WTC11 (cell line): ENCODE results near the gene HNF1B. TPM values are rescaled to one million over a fixed set of nuclear protein-coding genes. Genes with fewer than 3 reads are reported as not detected.

ENCODE experiments used
- ATAC-seq: fragments of 200-7000 bp; cut with Tn5 transposase; 2 replicates; pipeline ENCODE4 v1.10.0; 2021; ENCODE audit warnings: mild to moderate bottlenecking, moderate library complexity
- CTCF ChIA-PET: fragments of 300-600 bp; sonication (Branson Sonifier 250); formaldehyde crosslinking; loops from one replicate; lab custom pipeline; 2021; ENCODE audit warnings: antibody characterized with exemption; lab: Charles Lee
- POLR2A ChIA-PET: fragments of 350-600 bp; sonication (Branson Sonifier 250); formaldehyde crosslinking; loops from one replicate; lab custom pipeline; 2021; ENCODE audit warnings: antibody characterized with exemption; lab: Charles Lee
- DNase-seq: peaks from one replicate; pipeline ENCODE4 v3.0.0; 2021; ENCODE audit warnings: low spot score
- H3K27ac Mint-ChIP-seq: 2 replicates; pipeline ENCODE4 v1.8.0; 2021; ENCODE audit warnings: mixed read lengths
- H3K27me3 Mint-ChIP-seq: 2 replicates; pipeline ENCODE4 v1.8.0; 2021; ENCODE audit warnings: low read depth, mild to moderate bottlenecking, moderate library complexity, mixed read lengths
- H3K36me3 Mint-ChIP-seq: 2 replicates; pipeline ENCODE4 v1.8.0; 2021; ENCODE audit warnings: mixed read lengths
- H3K4me1 Mint-ChIP-seq: 2 replicates; pipeline ENCODE4 v1.8.0; 2022; ENCODE audit warnings: mixed read lengths
- H3K4me3 Mint-ChIP-seq: 2 replicates; pipeline ENCODE4 v1.8.0; 2021; ENCODE audit warnings: mild to moderate bottlenecking, moderate library complexity, mixed read lengths
- H3K9me3 Mint-ChIP-seq: 2 replicates; pipeline ENCODE4 v1.8.0; 2021; ENCODE audit warnings: mixed read lengths
- FOXP1 ChIP-seq: sonication (generic); formaldehyde crosslinking; IDR thresholded peaks from 2 replicates; pipeline ENCODE4 v1.8.0; 2022; ENCODE audit warnings: missing genetic modification reagents, mild to moderate bottlenecking, moderate library complexity, borderline replicate concordance
- GABPB1 ChIP-seq: sonication (generic); formaldehyde crosslinking; IDR thresholded peaks from 2 replicates; pipeline ENCODE4 v1.8.1; 2023; ENCODE audit warnings: mild to moderate bottlenecking, missing genetic modification reagents
- HMGA2 ChIP-seq: fragments of 250-450 bp; sonication (Bioruptor Pico); IDR thresholded peaks from 2 replicates; pipeline ENCODE4 v1.4.0; 2021; ENCODE audit warnings: mild to moderate bottlenecking, moderate library complexity
- KAT7 ChIP-seq: sonication (generic); formaldehyde crosslinking; IDR thresholded peaks from 2 replicates; pipeline ENCODE4 v1.8.1; 2023; ENCODE audit warnings: missing genetic modification reagents, mild to moderate bottlenecking, borderline replicate concordance
- NFATC4 ChIP-seq: fragments of 250-450 bp; sonication (Bioruptor Pico); IDR thresholded peaks from 2 replicates; pipeline ENCODE4 v1.9.0; 2021; ENCODE audit warnings: mild to moderate bottlenecking
- NR1H2 ChIP-seq: sonication (generic); formaldehyde crosslinking; IDR thresholded peaks from 2 replicates; pipeline ENCODE4 v1.9.0; 2021; ENCODE audit warnings: mild to moderate bottlenecking, moderate library complexity, missing genetic modification reagents
- PRRX2 ChIP-seq: fragments of 250-450 bp; sonication (Bioruptor Pico); IDR thresholded peaks from 2 replicates; pipeline ENCODE4 v1.8.0; 2021; ENCODE audit warnings: mild to moderate bottlenecking
- RELA ChIP-seq: sonication (generic); formaldehyde crosslinking; IDR thresholded peaks from 2 replicates; pipeline ENCODE4 v1.8.1; 2022; ENCODE audit warnings: missing genetic modification reagents, mild to moderate bottlenecking, borderline replicate concordance
- SOX15 ChIP-seq: fragments of 250-450 bp; sonication (Bioruptor Pico); IDR thresholded peaks from 2 replicates; pipeline ENCODE4 v1.9.0; 2021; ENCODE audit warnings: mild to moderate bottlenecking
- ZNF416 ChIP-seq: fragments of 250-450 bp; sonication (Bioruptor Pico); IDR thresholded peaks from 2 replicates; pipeline ENCODE4 v1.9.0; 2021; ENCODE audit warnings: mild to moderate bottlenecking, inconsistent platforms
- total RNA-seq: library from RNA; stranded (reverse); gene quantifications from 3 replicates; pipeline ENCODE4 v1.2.3, GENCODE V29; 2021
- TF ChIP-seq, protein P1 (sequence below): sonication (generic); formaldehyde crosslinking; IDR thresholded peaks from 2 replicates; pipeline ENCODE4 v1.8.0; 2023; ENCODE audit warnings: missing genetic modification reagents, mild to moderate bottlenecking, borderline replicate concordance
- TF ChIP-seq, protein P2 (sequence below): sonication (generic); formaldehyde crosslinking; IDR thresholded peaks from 2 replicates; pipeline ENCODE4 v1.8.1; 2022; ENCODE audit warnings: mild to moderate bottlenecking, missing genetic modification reagents, moderate library complexity, borderline replicate concordance
- TF ChIP-seq, protein P3 (sequence below): fragments of 250-450 bp; sonication (Bioruptor Pico); IDR thresholded peaks from 2 replicates; pipeline ENCODE4 v1.9.0; 2021; ENCODE audit warnings: mild to moderate bottlenecking
- TF ChIP-seq, protein P4 (sequence below): sonication (generic); formaldehyde crosslinking; IDR thresholded peaks from 2 replicates; pipeline ENCODE4 v1.8.1; 2023; ENCODE audit warnings: mild to moderate bottlenecking, missing genetic modification reagents, moderate library complexity
- TF ChIP-seq, protein P5 (sequence below): sonication (generic); formaldehyde crosslinking; IDR thresholded peaks from 2 replicates; pipeline ENCODE4 v1.8.0; 2023; ENCODE audit warnings: missing genetic modification reagents
- TF ChIP-seq, protein P6 (sequence below): sonication (generic); formaldehyde crosslinking; IDR thresholded peaks from 2 replicates; pipeline ENCODE4 v1.8.0; 2022; ENCODE audit warnings: mild to moderate bottlenecking, missing genetic modification reagents
- TF ChIP-seq, protein P7 (sequence below): fragments of 250-450 bp; sonication (Bioruptor Pico); IDR thresholded peaks from 2 replicates; pipeline ENCODE4 v1.8.0; 2021; ENCODE audit warnings: mild to moderate bottlenecking
- TF ChIP-seq, protein P8 (sequence below): sonication (generic); formaldehyde crosslinking; IDR thresholded peaks from 2 replicates; pipeline ENCODE4 v1.8.1; 2023; ENCODE audit warnings: mild to moderate bottlenecking, missing genetic modification reagents
- TF ChIP-seq, protein P9 (sequence below): sonication (generic); formaldehyde crosslinking; IDR thresholded peaks from 2 replicates; pipeline ENCODE4 v1.8.1; 2022; ENCODE audit warnings: low read depth, missing genetic modification reagents, borderline replicate concordance
- TF ChIP-seq, protein P10 (sequence below): sonication (generic); formaldehyde crosslinking; IDR thresholded peaks from 2 replicates; pipeline ENCODE4 v1.8.0; 2022; ENCODE audit warnings: mild to moderate bottlenecking, missing genetic modification reagents

Gene HNF1B
- total RNA-seq, 1 experiment from 2014 or later = 0.26 TPM

DNA sequence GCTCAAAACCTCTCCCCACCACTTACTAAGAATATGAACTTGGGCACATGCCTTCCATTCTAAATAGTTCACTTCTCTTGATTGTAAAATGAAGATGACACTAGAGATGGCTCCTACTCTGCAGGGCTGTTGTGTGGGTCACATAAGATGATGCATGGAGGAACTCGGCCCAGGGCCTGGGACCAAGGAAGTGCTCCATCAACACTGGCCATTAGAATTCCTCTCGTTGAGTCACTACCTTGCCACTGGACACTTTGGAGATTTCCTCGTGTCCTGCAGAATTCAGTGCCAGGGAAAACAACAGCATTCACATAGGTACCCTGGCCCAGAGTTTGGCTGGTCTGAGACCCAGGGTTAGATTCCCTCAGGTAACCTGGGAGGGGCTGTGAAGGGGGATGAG is 18.6 kb downstream of the HNF1B start:
- TF ChIP-seq, protein P1, sequence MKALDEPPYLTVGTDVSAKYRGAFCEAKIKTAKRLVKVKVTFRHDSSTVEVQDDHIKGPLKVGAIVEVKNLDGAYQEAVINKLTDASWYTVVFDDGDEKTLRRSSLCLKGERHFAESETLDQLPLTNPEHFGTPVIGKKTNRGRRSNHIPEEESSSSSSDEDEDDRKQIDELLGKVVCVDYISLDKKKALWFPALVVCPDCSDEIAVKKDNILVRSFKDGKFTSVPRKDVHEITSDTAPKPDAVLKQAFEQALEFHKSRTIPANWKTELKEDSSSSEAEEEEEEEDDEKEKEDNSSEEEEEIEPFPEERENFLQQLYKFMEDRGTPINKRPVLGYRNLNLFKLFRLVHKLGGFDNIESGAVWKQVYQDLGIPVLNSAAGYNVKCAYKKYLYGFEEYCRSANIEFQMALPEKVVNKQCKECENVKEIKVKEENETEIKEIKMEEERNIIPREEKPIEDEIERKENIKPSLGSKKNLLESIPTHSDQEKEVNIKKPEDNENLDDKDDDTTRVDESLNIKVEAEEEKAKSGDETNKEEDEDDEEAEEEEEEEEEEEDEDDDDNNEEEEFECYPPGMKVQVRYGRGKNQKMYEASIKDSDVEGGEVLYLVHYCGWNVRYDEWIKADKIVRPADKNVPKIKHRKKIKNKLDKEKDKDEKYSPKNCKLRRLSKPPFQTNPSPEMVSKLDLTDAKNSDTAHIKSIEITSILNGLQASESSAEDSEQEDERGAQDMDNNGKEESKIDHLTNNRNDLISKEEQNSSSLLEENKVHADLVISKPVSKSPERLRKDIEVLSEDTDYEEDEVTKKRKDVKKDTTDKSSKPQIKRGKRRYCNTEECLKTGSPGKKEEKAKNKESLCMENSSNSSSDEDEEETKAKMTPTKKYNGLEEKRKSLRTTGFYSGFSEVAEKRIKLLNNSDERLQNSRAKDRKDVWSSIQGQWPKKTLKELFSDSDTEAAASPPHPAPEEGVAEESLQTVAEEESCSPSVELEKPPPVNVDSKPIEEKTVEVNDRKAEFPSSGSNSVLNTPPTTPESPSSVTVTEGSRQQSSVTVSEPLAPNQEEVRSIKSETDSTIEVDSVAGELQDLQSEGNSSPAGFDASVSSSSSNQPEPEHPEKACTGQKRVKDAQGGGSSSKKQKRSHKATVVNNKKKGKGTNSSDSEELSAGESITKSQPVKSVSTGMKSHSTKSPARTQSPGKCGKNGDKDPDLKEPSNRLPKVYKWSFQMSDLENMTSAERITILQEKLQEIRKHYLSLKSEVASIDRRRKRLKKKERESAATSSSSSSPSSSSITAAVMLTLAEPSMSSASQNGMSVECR (CRISPR knock-in tag) = no peak
- TF ChIP-seq ZNF416 (CRISPR knock-in tag) = no peak
- no peak for TF ChIP-seq KAT7 (CRISPR knock-in tag)
- TF ChIP-seq NR1H2 = no peak
- TF ChIP-seq SOX15 (CRISPR knock-in tag) = no peak
- TF ChIP-seq, protein P2, sequence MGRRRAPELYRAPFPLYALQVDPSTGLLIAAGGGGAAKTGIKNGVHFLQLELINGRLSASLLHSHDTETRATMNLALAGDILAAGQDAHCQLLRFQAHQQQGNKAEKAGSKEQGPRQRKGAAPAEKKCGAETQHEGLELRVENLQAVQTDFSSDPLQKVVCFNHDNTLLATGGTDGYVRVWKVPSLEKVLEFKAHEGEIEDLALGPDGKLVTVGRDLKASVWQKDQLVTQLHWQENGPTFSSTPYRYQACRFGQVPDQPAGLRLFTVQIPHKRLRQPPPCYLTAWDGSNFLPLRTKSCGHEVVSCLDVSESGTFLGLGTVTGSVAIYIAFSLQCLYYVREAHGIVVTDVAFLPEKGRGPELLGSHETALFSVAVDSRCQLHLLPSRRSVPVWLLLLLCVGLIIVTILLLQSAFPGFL (CRISPR knock-in tag) = no peak
- TF ChIP-seq, protein P3, sequence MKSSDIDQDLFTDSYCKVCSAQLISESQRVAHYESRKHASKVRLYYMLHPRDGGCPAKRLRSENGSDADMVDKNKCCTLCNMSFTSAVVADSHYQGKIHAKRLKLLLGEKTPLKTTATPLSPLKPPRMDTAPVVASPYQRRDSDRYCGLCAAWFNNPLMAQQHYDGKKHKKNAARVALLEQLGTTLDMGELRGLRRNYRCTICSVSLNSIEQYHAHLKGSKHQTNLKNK (CRISPR knock-in tag) = no peak
- no peak for TF ChIP-seq PRRX2 (CRISPR knock-in tag)
- TF ChIP-seq, protein P4, sequence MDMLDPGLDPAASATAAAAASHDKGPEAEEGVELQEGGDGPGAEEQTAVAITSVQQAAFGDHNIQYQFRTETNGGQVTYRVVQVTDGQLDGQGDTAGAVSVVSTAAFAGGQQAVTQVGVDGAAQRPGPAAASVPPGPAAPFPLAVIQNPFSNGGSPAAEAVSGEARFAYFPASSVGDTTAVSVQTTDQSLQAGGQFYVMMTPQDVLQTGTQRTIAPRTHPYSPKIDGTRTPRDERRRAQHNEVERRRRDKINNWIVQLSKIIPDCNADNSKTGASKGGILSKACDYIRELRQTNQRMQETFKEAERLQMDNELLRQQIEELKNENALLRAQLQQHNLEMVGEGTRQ = no peak
- TF ChIP-seq, protein P5, sequence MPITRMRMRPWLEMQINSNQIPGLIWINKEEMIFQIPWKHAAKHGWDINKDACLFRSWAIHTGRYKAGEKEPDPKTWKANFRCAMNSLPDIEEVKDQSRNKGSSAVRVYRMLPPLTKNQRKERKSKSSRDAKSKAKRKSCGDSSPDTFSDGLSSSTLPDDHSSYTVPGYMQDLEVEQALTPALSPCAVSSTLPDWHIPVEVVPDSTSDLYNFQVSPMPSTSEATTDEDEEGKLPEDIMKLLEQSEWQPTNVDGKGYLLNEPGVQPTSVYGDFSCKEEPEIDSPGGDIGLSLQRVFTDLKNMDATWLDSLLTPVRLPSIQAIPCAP (CRISPR knock-in tag) = no peak
- TF ChIP-seq FOXP1 = no peak
- TF ChIP-seq, protein P6, sequence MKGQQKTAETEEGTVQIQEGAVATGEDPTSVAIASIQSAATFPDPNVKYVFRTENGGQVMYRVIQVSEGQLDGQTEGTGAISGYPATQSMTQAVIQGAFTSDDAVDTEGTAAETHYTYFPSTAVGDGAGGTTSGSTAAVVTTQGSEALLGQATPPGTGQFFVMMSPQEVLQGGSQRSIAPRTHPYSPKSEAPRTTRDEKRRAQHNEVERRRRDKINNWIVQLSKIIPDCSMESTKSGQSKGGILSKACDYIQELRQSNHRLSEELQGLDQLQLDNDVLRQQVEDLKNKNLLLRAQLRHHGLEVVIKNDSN (CRISPR knock-in tag) = no peak
- no peak for TF ChIP-seq HMGA2 (CRISPR knock-in tag)
- no peak for TF ChIP-seq RELA (CRISPR knock-in tag)
- TF ChIP-seq, protein P7, sequence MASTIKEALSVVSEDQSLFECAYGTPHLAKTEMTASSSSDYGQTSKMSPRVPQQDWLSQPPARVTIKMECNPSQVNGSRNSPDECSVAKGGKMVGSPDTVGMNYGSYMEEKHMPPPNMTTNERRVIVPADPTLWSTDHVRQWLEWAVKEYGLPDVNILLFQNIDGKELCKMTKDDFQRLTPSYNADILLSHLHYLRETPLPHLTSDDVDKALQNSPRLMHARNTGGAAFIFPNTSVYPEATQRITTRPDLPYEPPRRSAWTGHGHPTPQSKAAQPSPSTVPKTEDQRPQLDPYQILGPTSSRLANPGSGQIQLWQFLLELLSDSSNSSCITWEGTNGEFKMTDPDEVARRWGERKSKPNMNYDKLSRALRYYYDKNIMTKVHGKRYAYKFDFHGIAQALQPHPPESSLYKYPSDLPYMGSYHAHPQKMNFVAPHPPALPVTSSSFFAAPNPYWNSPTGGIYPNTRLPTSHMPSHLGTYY (CRISPR knock-in tag) = no peak
- TF ChIP-seq, protein P8, sequence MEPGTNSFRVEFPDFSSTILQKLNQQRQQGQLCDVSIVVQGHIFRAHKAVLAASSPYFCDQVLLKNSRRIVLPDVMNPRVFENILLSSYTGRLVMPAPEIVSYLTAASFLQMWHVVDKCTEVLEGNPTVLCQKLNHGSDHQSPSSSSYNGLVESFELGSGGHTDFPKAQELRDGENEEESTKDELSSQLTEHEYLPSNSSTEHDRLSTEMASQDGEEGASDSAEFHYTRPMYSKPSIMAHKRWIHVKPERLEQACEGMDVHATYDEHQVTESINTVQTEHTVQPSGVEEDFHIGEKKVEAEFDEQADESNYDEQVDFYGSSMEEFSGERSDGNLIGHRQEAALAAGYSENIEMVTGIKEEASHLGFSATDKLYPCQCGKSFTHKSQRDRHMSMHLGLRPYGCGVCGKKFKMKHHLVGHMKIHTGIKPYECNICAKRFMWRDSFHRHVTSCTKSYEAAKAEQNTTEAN = no peak
- TF ChIP-seq, protein P9, sequence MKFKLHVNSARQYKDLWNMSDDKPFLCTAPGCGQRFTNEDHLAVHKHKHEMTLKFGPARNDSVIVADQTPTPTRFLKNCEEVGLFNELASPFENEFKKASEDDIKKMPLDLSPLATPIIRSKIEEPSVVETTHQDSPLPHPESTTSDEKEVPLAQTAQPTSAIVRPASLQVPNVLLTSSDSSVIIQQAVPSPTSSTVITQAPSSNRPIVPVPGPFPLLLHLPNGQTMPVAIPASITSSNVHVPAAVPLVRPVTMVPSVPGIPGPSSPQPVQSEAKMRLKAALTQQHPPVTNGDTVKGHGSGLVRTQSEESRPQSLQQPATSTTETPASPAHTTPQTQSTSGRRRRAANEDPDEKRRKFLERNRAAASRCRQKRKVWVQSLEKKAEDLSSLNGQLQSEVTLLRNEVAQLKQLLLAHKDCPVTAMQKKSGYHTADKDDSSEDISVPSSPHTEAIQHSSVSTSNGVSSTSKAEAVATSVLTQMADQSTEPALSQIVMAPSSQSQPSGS (CRISPR knock-in tag) = no peak
- TF ChIP-seq, protein P10, sequence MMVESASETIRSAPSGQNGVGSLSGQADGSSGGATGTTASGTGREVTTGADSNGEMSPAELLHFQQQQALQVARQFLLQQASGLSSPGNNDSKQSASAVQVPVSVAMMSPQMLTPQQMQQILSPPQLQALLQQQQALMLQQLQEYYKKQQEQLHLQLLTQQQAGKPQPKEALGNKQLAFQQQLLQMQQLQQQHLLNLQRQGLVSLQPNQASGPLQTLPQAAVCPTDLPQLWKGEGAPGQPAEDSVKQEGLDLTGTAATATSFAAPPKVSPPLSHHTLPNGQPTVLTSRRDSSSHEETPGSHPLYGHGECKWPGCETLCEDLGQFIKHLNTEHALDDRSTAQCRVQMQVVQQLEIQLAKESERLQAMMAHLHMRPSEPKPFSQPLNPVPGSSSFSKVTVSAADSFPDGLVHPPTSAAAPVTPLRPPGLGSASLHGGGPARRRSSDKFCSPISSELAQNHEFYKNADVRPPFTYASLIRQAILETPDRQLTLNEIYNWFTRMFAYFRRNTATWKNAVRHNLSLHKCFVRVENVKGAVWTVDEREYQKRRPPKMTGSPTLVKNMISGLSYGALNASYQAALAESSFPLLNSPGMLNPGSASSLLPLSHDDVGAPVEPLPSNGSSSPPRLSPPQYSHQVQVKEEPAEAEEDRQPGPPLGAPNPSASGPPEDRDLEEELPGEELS (CRISPR knock-in tag) = no peak
- no peak for TF ChIP-seq NFATC4 (CRISPR knock-in tag)
- no peak for TF ChIP-seq GABPB1 (CRISPR knock-in tag)
- CTCF ChIA-PET = no interaction called here
- Mint-ChIP-seq H3K36me3 (no peaks in the 10 kb centered on the region), H3K4me1 (peaks cover 11% of the 10 kb centered on the region), H3K27ac (no peak overlapping the region), H3K27me3 (peaks cover 4% of the 10 kb centered on the region), H3K9me3 (no peaks in the 10 kb centered on the region), H3K4me3 (no peak overlapping the region)
- DNase-seq = no peak
- POLR2A ChIA-PET = no interaction called here
- ATAC-seq = no peak
